HUDEP-2 (cell line): ENCODE measurements around the gene TMEM134.

Experiments
- DNase-seq, 76 experiments: peaks; one replicate each; lab custom pipeline; 2025; ENCODE audit not compliant: unreplicated experiment in 76 of 76; lab: John Stamatoyannopoulos, UW

TMEM134 gene

DNA sequence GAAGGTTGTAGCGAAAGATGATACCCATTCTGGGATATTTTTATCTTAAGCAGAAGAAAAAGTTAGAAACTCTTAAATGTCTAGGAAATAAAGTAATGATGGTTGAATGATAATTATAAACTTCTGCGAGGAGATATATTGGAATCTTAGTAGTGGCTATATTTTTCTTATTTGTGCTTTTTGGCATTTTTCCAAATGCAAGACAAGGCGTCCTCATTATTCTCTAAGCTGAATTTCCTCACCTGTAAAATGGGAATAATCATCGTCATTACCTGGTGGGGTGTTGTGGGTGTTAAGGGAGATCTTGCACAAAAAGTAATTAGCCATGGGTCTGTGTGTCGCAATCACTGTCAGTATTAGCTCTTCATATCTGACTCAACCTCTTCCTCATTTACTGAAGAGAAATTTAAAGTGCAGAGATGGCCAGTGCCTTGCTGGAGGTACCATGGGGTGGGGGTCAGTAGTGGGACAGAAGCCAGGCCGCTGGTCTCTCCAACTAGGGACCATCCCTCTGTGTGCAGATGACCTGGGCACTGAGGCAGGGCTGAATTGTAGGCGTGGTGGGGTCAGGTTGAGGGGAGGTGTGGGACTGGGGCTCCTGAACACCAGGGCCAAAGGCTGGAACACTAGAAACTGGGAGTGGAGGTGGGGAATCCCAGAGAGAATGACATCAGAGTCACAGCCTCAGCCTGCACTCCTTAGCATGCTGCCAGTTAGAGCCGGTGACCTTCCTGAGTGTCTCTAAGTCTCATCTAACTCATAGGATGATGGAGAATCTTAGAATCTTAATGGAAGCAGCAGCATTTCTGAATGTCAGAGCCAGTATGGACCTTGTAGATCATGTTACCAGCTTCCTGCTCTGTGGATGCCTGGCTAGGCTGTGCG, 32.0 kb upstream of the TMEM134 start:
- no peak for DNase-seq

DNA sequence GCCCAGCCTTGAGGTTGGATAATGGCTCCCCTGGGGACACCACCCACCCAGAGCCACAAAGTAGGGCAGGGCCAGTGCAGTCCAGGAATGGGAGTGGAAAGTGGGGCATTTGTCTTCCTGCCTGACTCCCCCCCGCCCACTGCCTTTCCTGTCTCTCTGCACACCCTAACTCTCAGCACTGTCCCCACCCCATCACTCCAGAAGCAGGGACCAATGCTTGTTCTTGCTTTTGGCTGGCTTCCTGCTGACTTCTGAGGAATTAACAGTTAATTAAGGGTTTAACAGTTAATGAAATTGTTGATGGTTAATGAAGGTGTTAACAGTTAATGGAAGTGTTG, 31.4 kb upstream of the TMEM134 start:
- DNase-seq, result no peak

DNA sequence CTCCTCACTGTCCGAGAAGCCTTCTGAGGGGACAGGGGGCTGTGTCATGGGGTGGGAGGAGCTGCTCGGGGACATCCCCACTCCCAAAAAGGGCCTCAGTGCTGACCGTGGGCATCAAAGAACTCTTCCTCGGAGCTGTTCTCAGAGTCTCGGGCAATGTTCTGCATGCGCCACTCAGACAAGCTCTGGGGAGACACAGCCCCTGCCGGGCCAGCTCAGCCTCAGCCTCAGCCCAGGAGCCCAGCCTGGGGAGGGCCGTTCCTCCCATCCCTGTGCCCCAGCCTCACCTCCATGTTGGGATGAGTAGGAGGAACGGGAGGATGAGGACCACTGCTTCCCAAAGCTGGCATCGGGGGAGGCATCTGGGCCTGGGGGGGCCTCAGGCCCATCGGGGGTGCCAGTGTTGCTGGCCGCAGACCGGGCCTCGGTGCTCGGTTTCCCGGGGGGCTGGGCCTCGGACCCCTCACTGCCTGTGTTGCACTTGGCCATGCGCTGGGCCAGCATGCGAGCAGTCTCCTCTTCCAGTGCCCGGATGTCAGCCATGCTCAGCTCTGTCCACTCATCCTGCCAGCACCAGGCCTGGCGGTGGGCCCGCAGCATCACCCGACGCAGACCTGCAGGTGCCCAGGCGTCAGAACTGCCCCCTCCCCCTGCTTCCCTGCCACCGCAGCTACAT, 30.9 kb upstream of the TMEM134 start:
- no peak for DNase-seq

DNA sequence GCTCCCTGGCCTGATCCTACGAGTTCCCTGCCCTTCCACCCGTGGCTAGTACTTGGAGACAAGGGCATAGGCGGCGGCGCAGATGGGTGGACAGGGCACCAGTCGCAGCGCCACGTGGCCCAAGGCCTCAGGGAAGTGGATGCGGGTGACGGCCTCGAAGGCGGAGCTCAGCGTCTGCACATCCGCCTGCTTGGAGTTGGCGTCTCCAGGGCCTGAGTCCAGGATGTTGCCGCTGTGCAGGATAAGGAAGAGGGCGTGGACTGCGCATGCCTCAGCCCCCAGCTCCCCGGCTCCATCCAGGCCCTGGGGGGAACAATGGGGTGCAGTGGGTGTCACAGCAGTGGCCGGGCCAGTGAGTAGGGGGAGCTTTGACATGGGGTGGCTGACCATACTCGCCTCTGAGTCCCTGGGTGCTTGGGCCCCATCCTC, 29.5 kb upstream of the TMEM134 start:
- DNase-seq, result no peak

DNA sequence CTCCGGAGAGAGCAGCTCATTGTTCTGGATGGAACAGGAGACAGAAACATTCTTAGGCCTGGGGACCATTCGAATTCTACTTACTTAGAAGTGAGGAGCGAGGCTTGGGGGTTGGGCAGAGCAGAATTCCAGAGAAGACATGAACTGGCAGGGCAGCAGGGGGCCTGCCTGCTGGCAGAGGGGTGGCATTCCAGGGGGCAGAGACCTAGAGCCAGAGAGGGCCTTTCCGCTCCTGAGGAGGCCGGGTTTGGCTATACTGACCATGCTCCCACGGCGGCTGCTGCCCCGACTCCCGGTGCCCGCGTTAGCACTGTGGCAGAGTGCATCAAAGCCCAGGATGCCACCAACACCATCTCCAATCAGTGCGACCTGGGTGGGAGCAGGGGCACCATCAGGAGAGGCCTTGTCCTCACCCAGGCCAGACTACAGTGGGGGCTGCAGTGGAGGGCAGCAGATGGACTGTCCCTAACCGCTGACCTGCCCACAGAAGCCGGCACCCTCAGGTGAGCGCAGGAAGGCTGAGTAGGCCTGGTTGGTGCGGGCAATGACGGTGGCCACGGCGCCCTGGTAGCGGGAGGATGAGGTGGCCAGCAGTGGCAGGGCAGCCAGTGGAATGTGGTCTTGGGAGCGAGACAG, 28.7 kb upstream of the TMEM134 start:
- no peak for DNase-seq

DNA sequence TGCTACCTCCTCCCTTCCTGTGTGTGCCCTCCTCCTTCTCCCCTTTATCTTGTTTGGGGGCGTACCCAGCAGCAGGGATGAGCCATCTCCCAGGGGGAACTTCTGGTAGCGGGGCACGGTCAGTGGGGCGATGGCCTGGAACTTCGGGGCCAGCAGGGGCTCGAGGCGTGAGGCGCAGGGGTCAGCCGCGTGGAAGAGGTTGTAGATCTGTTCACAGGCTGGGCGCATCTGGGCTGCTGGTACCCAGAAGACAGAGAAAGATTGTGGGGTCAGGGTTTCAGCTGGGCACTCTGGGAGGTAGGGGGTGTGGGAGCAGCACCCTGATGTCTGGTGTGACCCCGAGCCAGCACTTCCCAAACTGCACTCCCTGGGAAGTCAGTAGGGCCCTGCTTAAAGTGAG, 27.1 kb upstream of the TMEM134 start:
- no peak for DNase-seq

DNA sequence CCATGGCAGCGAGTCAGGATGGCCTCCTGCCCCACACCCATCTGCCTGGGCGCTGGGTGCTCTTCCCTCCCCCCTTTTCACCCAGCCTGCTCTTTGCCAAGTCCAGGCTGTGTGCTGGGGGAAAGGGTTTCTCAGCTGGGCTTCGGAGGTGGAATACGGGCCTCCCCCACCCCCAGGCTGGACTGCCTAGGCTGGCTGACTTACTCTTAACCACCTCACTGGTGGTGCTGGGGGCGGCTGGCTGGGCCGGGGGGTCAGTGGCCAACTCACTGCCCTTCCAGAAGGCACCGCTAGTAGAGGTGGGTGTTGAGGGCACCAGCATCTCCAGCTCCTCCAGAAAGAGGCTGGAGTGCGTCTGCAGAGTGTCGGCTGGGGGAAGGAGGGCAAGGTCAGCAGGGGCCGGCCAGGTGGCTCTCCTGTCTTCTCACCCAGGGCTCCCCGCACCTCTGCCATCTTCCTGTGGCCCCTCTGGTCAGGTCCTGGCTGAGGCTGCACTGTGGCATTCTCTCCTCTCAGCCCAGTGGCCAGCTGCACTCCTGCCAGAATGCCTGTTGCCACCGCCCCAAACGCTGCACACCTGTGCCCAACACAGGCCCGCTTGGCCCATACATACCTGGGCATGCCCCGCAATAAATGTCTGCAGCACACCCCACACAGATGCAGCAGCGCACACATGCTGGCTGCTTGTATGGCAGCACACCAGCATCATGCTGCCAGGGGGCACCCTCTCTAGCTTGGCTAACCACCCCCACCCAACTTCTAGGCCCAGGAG, 26.4 kb upstream of the TMEM134 start:
- DNase-seq, result no peak

DNA sequence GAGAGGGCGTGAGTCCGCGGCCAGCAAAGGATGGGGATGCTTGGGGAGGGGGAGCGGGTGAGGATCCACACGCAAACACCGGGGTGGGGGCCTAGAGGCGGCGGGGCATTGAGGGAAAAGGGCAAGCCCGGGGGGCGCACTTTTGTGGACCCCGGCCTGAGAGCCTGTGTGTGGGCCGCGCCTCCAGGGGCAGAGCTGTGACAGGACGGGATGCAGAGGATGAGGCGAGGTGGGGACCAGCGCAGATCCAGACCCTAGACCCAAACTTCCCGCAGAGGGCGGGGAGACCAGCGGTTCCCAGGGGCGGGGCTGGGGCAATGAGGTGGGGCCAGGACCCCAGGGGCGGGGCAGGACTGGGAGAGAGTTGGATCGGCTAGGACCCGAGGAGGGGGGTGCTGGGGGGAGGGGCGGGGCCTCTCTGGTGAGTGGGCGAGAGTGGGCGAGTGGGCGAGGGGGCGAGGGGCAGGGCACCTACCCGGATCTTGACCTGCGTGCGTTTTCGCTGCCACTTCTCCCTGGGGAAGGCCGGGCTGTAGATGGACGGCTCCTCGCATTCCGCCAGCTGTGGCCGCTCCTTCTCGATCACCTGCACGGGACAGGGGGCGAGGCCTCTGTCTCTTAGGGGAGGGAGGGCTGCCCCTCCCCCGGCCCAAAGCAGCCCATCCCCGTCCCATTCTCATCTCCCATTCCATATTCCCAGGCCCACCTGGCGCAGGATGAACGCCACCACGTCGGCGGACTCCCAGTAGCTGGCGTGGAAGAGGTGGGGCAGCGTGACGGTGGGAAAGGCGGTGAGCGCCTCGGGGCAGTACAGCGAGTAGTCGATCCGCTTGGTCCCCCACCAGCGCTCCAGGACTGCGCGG, 25.6 kb upstream of the TMEM134 start:
- no peak for DNase-seq

DNA sequence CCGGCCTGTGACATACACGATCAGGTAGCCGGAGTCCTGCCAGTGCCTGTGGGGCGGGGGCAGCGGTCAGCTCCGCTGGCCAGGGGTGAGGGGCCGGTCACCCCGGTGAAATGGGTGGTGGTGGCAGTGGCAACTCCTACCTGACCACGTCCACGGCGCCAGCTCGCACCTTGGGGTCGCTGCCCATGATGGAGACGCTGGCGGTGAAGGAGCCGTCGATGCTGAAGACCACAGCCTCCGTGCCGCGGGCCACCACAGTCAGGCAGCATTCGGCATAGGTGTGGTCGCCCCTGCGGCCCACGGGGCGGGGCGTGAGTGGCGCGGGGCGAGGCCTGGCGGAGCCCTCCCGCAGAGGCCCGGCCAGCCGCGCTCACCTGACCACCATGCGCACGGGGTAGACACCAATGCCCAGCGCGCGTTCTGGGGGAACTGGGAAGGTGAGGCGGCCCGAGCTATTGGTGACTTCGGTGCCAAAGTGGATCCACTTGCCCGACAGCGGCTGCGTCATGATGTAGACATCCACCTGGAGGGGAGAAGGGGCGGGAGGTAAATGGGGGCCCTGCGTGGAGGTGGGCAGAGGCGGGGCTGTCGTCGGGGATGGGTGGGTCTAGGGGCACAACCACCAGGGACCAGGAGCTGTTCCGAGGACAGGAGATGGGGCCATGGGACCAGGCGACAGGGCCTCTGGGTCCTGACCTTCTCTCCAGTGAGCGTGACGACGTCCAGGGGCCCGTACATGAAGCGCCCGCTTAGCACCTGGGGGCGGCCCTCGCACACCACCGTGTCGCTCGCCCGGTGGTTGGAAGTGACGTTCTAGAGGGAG, 24.7 kb upstream of the TMEM134 start:
- no peak for DNase-seq

DNA sequence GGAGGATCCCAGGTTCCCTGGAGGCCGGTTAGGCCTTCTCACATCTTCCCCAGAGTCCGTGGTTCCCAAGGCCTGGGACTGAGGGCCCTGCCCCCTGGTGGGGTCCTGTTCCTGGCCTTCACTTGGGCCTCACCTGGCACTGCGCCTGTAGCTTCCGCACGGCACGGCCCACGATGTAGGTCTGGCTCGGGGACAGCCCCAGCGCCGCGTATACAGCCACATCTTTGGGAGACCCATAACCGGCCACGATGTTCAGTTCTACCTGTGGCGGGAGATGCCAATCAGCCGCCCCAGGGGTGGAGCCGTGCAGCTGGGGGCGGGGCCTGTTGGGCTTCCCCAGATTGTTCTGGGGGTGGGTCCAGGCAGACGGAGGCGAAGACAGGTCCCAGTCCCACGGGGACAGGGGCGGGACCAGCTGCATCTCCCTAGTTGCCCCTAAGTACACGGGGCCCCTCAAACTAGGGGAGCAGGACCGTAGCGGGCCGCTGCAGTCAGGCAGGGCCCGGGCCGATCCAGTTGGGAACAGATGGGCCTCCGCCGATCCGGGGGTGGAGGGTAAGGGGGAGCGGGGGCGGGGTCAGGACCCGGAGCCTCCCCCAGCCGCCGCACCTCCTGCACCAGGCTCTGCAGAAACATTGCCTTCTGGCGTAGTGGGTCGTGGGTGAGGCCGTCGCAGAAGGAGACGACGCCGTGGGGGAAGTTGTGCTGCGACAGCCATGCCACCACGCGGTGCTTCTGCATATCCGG, 23.9 kb upstream of the TMEM134 start:
- peak in 1 of 76 experiments; percentile 13 for DNase-seq

DNA sequence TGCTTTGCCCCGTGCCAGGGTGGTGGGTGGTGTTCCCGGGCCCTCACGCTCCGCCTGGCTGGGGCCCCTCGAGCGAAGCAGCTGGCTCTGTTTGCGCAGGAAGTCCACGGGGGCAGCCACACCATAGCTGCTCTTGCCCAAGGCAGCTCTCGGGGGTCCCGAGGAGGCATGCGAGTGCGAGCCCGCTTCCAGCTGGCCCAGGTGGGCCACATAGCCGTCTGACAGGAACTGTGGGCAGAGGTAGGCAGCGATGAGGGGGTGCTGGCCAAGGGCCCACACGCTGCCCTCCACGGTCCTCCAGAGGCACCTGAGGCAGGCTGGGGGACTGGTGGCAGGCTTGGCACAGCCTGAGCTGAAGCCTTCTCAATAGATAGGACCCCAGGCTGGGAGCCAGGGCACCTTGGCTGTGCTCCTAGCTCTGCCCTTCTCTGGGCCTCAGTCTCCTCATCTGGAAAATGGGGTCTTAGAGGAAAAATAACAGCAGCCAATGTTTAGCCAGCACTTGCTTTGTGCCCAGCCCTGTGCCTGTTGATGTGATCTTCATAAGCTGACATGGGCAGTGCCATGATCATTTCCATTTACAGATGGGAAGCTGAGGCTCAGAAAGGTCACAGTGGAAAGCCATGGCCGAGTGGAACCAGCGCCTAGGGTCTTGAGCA, 23.1 kb upstream of the TMEM134 start:
- DNase-seq, result no peak

DNA sequence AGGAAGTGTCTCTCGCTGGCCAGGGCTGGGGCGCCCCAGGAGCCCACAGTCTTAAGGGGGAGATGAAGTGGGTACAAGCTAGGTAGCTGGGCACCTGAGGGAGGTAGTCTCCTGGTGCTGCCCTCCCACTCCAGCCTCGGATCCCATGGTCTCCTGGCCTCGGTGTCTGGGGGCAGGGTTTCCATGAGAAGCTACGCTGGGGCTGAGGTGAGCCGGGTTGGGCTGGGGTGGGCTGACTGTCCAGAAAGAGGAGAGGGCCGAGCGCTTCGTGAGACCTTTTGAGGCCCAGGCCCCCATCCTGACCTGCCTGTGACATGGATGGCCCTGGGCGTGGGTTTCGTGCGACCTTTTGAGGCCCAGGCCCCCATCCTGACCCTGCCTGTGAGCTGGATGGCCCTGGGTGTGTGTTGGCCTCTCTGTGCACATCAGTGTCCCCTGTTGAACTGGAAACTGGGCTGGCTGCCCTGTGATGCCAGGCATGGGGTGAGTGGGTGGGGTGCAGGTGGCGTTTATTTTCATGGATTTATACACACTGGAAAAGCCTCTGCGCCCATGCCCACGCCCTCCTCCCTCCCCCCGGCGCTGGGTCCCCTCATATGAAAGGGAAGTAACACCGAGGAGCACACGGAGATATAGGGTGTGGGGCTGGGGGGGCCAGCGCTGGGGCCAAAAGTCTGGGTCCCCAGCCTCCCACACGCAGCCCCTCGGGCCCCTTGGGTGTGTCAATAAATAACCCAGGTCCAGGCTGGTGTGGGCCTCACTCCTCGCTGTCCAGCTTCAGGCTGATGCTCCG, 22.4 kb upstream of the TMEM134 start:
- no peak for DNase-seq

DNA sequence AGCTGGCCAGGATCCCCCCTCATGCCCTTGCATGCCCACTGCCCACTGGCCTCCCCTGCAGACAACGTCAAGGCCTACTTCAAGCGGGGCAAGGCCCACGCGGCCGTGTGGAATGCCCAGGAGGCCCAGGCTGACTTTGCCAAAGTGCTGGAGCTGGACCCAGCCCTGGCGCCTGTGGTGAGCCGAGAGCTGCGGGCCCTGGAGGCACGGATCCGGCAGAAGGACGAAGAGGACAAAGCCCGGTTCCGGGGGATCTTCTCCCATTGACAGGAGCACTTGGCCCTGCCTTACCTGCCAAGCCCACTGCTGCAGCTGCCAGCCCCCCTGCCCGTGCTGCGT, 21.6 kb upstream of the TMEM134 start:
- no peak for DNase-seq

DNA sequence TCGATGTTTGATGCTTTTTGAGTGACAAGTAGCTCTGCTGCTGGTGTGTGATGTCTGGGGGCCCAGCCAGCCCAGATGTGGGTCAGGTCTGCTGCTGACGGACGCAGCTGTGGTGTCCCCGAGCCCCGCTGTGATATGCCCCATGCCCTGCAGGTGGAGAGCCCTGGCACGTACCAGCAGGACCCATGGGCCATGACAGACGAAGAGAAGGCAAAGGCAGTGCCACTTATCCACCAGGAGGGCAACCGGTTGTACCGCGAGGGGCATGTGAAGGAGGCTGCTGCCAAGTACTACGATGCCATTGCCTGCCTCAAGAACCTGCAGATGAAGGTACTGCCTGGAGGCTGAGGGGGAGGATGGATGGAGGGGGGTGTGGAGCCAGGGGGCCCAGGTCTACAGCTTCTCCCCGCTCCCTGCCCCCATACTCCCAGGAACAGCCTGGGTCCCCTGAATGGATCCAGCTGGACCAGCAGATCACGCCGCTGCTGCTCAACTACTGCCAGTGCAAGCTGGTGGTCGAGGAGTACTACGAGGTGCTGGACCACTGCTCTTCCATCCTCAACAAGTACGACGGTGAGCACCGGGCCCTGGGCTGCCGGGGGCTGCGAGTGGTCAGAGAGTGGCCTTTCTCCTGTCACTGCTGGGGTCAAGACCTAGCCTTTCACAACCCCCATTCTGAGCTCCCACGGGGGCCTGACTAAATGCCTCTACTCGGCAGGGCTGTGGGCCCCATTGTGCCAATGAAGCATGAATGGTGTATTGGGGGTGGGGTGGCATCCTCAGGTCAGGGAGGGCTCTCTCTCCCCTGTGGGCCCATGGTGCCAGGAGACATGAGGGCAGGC, 21.1 kb upstream of the TMEM134 start:
- no peak for DNase-seq

DNA sequence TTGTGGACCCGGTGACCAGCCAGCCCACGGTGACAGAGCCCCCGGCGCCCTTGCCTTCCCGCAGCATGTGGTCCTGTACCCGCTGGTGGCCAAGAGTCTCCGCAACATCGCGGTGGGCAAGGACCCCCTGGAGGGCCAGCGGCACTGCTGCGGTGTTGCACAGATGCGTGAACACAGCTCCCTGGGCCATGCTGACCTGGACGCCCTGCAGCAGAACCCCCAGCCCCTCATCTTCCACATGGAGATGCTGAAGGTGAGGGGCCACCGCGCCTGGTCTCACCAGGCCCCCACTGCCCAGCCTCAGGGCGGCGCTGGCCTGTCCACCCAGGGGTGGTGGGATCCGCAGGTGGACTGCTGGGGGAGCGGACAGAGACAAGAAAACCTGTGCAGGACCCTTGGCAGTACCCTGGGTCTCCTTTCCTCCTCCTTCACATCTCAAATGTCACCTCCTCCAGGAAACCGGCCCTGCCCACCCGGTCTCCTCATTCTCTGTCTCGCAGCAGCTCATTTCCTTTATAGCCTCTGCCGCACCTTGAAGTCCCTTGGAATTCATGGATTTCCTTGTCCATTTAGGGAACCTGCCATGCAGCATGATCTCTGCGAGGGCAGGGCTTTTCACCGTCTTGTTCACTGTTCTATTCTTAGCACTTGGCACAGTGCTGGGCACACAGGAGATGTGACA, 20.3 kb upstream of the TMEM134 start:
- no peak for DNase-seq
